Mesenteric fat pad (tissue), 1 donor: ENCODE measurements around the gene CRTAC1. TPM values are rescaled to one million over a fixed set of nuclear protein-coding genes. Genes with fewer than 3 reads are reported as not detected.

Source experiments
- DNase-seq: peaks from one replicate; pipeline ENCODE4 v3.0.0-alpha.2; 2020; ENCODE audit warnings: low spot score
- total RNA-seq: library from RNA; stranded (reverse); fragmentation: NEBNext Ultra II Directional; extraction: Animal tissue kit (Norgen Biotek cat#: 25700); gene quantifications from one replicate; pipeline ENCODE4 v1.2.1, GENCODE V29; 2021
- donor health status: DM: yes; HTN: yes; CAD: no.

Gene CRTAC1
- total RNA-seq, 1 donor from 2014 or later, result 1.3 TPM

DNA sequence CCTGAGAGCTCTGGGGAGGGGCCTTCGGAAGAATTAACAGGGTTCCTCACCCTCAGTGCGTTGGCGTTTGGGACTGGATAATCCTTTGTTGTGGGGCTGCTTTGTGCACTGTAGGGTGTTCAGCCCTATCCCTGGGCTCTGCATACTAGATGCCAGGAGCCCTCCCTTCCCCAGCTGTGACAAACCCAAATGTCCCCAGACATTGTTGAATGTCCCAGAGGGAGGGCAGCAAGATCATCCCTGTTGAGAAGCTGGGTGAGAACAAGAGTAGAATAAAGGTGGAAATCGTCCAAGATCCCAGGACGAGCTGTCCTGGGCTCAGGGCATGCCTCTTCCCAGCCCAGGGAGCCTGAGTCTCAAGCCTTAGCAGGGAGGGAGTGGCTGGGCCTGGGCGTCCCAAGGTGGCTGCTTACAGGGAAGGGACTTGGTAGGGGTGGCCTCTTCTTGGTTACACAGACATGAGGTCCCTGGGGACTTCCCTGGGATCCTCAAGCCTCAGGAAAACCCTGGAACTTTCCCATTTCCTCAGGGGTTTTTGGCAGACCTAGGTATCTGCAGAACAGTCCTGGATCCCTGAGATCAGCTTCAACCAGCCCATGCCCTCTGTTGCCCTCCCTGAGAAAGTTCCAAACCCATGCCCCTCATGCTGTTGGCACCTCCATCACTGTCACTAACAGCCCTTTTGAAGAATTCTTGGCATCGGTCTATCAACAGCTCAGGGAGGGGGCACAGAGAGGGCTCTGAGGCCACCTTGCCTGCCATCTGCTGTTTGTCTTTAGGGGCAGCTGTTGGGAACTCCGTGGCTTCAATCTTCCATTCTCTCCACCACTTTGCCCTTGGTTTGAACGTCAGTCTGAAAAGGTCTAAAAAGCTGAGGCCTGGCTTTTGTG lies 127.0 kb downstream of the CRTAC1 start:
- no peak for DNase-seq

DNA sequence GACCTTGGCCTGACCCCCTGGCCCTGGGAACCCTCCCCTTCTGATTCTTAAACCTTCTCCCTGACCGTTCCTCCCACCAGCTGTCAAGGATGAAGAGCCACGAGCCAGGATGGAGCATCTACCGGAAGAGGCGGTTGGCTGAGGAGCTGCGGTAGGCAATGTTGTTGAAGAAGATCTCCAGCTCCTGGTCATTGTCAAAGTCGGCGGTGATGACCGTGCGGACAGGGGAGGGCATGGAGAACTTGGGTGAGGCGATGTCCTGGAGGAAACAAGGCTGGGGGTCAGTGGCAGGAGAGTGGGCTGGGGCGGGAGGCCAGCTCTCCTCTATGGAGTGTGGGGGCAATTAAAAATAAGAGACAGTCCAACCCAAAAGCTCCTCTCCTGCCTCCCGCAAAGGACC lies 129.0 kb downstream of the CRTAC1 start:
- no peak for DNase-seq

DNA sequence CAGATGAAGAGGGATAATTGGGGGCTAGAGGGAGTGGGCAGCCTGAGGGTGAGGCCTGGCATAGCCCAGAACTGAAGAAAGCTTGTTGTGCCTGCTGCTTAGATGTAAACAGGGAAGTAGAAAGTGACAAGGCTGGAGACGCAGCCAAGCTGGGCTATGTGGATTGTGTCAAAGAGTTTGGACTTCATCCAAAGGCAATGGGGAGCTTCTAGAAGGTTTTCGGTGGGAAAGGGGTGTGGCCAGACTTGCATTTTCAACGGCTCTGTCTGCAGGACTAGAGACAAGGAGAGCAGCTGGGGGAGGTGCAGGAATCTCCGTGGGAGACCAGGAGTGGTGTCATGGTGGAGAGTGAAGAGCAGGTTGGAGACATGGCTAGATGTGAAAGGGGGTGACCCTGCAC lies 132.0 kb downstream of the CRTAC1 start:
- DNase-seq, result no peak

DNA sequence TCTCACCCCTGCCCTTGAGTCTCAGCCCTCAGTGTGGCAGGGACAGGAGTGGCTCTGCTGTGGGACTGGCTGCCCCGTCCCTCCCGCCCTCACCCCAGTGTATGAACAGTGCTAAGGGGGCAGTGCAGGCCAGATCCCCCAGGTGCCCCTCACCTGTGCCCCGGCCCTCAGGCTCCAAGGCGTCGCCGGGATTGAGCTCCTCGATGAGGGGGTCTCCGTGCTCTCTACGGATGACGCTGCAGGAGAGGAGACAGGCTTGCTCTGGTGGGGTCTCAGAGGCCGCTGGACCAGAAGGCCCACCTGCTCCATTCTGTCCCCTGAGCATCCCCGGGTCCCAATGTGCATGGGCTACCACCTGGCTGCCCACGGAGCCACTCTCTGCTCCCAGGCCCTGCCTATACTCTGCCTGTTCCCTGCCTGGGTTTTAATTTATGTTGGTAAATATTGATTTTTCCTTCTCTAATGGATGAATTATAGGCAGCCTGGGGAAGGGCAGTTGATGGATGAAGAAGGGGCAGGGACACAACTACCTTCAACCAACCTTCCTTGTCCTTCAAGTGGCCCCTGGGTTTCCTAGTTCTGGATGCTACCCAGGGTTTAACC lies 133.6 kb downstream of the CRTAC1 start:
- DNase-seq, result no peak

DNA sequence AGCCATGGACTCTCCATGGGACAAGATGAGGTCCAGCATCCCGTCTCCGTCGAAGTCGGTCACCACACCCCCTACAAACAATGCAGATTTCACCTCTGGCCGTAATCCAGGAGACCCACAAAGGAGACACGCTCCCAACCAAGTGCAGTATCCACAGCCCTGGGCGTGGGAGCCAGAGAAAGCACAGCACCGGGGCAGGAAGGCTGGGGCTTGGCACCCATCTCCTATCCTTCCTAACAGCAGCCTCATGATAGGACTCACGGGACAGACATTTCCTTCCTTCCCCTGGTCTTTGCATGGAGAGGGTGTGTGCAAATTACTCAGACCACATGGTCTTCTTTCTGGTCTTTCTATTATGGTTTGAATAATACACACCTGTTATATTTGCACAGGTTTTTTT lies 134.5 kb downstream of the CRTAC1 start:
- DNase-seq, result no peak

DNA sequence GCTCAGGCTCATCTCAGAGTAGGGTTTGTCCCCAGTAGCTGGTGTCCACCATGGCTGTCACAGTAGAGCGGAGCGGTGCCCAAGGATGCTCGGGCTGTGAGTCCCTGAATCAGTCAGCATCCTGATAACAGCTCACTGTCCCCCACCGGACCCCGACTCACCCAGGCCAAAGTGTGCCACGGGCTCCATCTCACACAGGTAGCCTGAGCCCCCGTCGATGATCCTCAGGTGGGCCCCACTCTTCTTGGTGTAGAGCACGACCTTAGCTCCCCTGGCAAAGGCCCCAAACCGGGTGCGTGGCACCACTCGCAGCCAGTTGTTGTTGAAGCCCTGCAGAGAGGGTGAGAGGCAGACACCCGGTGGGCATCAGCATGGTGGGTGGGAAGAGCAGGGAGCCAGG lies 135.3 kb downstream of the CRTAC1 start:
- no peak for DNase-seq

DNA sequence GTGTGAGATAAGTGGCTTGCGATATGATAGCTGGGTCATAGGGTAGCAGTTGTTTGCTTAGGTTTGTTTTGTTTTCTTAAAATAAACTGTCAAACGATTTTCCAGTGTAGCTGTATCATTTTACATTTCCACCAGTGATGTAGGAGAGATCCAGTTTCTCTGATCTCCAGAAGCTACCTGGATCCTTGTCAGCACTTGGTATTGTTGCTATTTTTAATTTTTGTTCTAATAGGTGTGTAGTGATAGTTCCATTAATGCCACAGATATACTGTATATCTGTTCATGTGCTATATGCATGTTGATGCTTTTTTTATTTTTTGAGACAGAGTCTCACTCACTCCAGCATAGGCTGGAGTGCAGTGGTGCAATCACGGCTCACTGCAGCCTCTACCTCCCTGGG lies 136.3 kb downstream of the CRTAC1 start:
- no peak for DNase-seq

DNA sequence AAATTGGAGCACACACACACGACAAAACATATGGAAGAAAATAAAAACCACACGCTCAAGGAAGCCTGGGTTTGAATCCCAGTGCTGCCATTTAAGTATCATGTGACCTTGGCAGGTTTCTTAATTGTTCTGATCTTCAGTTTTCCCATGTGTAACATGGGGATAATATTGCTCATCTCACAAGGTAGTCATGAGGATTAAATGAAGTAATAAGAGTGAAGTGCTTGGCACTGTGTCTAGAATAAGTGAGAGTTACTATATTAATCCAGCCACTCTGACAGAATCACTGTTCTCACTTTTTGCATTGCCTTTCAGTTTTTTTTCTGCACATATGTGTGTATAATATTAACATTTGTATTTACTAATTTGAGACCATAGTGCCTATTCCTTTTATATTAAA lies 137.5 kb downstream of the CRTAC1 start:
- no peak for DNase-seq

DNA sequence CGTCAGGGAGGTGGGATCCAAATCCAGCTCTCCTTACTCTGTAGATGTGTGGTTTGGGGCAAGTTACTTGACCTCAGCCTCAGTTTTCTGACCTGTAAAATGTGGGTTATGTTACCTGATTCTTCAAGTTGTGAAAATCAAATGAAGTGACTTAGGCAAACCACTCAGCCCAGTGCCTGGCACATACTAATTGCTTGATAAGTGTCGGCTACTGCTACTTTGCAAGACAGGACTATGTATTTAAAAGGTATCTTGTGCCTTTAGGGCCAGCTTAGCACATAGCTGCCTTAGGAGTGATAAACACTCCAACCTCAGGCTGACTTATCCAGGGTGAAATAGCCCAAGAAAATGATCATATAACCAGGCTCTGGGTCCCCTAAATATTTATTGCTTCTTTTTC lies 137.9 kb downstream of the CRTAC1 start:
- DNase-seq, result no peak

DNA sequence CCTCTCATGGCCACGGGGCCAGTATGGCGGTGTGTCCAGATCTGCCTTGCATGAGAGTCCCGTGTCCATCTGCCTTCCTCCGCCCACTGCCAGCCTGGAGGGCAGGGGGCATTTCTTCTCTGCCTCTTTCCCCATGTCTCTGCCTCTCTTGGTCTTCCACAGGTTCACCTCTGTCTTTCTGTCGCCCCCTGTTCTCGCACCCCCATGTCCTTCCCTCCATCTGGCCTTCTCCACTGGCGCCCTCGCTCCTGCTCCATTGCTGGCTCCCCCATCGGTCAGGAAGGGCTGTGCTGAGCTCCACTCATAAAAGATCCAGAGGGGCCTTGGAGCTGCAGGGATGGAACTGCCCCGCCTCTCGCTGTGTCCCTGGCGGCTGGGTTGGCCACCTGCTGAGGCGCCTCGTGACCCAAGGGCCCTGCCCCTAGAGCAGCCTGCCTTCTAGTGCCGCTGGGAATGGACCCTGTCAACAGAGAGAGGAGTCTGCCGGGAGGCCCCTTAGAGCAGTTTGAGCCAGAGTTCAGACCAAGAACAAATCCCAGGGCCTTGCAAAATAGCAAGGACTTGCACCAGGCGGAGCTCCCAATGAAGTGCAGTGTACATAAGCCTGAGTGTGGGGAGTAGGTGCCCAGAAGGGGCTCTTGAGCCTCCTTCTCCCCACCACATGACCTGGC lies 138.8 kb downstream of the CRTAC1 start:
- no peak for DNase-seq

DNA sequence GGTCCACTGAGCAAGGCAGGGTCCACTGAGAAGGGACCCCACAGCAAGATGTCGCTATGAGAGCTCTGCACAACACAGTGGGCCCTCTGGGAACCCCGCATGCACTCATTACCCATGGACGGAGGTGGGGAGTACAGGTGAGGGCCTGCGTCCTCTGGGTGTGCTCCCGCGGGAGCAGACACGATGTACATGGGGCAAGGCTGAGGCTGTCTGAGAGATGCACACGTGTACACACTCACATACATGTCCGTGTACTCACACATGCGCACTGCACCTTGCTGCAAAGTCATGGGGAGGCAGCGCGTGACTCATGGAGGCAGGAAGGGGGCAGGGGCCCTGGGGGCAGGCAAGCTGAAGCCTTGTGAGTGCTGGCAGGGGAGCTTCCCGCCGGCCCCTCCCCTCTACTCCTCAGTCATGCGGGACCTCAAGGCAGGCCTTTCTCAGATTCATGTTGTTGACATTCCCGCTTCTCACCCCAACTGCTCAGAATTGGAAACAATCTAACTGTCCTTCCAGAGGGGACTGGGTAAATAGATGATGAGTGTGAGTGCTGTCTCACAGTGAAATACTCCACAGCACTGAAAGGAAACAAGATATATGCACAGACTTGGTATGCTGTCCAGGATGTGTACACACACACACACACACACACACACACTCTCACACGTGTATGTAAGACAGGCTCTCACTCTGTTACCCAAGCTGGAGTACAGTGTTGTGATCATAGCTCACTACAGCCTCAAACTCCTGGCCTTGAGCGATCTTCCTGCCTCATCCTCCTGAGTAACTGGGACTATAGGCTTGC lies 140.8 kb downstream of the CRTAC1 start:
- DNase-seq, result no peak

DNA sequence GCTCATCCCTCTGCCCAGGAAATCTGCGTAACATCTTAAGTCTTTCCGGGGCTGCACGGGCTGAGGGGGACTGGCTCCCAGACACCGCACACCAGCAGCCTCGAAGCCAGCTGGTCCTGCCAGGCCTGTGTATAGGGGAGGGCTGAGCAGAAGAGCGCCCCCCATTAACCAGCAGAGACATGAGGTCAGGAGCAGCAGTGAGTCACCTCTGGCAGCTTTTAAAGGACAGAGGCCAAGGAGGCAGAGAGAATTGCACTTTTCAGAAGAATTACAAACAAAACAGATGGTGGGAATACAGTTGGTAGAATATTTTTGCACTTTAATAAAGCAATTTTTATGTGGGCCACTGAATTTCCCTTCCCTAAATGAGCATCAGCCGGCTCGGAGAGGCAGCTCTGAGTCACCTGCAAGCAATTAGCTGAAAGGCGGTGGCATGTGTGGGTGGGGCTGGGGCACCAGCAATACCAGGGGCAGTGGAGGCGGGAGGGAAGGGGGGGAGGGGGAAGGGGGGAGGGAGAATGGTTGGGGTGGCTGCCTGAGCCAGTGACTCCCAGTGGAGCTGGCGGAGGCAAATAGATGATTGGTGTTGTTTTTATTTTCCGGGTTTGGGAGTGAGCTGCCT lies 141.7 kb downstream of the CRTAC1 start:
- no peak for DNase-seq

DNA sequence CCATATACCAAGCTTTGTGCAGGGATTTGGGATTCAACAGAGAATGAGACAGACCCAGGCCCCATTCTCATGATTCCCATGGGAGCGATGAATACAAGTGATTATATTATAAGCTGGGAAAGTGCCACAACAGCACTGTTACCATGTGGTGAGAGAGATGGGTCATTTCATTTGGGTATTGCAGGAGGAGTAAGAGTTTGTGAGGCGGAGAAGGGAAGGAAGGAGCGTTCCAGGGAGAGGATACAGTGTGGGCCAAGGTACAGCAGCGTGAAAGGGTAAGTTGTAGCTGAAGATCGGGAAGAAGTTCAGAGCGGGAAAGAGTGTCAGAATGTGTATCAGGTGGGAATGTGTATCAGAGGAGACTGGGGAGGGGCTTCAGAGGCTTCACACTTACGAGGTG lies 142.3 kb downstream of the CRTAC1 start:
- DNase-seq, result no peak

DNA sequence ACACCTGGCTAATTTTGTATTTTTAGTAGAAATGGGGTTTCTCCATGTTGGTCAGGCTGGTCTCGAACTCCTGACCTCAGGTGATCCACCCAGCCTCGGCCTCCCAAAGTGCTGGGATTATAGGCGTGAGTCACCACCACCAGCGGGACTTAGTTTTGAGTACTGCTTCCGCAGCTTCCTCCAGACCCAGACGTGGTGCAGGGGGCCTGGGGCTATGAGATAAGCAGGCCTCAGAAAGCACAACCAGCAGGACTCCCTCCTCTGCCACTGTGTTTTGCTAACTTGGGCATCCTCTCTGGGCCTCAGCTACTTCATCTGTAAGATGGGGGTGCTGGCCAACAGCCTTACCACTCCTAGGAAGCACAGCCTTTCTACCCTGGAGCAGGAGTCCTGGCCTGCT lies 143.0 kb downstream of the CRTAC1 start:
- no peak for DNase-seq

DNA sequence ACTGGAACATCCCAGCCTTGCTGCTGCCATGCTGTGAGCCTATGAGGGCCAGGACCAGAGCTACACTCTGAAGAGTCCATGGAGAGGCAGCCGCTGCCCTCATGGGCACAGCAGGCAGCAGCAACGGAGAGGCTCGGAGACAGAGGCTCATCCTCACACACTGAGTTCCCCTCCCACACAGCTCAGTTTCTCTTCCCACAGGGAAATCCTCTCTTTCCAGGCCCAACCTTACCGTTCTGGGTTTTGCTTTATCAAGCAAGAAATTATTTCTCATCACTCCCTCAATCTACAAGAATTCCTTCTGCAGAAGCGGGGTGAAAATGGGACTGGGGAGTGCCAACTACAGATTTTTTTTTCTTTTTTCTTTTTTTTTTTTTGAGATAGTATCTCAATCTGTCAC lies 144.1 kb downstream of the CRTAC1 start:
- no peak for DNase-seq

DNA sequence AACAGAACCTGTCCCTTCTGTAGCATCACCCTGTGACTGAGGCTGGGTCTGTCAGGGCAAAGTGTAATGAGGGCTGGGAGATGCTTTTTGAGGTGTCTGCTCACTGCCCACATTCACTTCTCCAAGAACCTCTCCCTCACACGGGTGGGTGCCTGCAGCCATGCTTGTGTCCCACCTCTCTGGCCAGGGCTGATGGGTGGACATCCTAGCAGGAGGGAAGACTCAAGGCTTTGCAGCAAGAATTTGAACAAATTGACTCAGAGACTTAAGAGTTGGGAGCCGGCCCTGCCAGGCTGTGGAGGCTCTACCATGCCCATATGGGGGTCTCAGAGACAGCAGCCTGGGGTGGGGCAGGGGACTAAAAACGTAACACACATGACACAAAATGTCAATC lies 147.3 kb downstream of the CRTAC1 start:
- no peak for DNase-seq

DNA sequence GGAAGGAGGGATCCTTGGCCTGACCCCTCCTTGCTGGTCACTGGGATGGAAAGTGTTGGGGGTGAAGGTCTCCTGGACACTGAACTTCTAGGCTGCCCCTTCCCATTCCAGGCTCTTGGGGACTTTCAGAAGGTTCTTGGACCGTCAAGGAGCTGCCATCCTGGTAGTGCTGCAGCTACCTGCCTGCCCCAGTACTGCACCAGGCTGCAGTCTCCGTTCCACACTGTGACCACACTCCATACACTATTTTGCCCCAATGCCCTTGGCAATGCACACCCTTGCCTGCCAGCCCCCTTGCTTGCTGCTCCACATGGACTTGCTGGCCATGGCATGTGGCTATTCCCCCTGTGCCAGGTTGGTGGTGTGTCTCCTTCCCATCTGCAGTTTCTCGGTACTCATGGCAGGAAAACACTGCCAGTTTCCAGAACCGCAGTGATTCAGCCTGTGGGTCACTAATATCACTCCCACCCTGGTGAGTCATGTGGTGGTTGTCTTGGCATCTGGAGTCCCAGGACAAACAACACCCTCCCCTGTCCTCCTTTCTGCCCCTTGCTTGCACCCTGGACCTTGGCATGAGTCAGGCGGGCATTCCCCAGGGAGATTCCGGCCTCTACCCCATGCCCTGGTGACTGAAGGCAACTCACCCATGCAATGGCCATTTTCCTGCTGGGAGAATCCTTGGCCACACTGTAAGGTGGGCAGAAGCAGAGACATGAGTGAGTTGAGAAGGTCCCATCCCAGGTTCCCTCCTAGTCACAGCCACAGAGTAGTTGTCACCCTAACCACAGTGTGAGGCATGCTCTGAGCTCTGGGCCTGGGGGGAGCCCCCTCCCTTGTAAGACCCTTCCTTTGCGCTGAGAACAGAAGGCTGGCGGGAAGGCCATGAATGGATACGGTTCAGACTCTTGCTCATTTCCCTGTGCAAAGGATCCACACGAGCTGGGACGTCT lies 148.0 kb downstream of the CRTAC1 start:
- DNase-seq, result no peak

DNA sequence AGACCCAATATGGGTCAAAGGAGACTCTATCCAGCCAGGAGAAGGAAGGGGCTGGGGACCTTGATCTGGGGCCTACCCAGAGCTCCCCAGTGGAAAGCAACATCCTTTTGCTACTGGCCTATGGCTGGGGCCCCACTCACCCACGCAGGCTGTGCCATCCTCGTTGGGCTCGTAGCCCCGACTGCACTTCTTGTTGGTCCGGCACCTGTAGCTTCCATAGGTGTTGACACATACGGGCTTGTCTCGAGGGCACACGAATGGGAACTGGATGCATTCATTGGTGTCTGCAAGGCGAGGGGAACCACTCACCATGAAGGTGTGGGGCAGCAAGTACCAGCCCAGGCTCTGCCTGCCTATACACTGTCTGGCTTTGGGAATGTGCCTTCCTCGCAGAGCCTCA lies 150.3 kb downstream of the CRTAC1 start:
- DNase-seq, result peak; percentile 69

DNA sequence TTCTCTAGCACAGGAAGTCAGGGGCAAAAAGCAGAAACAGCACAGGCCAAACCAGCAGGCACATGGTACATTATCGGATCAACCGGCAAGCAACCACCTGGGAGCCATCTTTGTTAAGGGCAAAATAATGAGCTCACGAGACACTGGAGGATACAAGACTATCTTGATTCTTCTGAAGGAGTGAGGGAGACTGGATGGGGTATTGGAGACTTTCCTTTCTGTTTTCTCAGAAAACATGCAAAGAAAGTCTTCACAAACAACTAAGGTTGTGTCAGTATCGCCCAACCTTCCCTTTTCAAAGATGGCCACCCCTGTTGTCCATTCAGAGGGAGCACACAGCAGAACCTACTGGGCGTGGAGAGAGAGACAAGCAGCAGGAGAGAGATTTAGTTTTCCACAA lies 151.2 kb downstream of the CRTAC1 start:
- DNase-seq, result peak; percentile 18

DNA sequence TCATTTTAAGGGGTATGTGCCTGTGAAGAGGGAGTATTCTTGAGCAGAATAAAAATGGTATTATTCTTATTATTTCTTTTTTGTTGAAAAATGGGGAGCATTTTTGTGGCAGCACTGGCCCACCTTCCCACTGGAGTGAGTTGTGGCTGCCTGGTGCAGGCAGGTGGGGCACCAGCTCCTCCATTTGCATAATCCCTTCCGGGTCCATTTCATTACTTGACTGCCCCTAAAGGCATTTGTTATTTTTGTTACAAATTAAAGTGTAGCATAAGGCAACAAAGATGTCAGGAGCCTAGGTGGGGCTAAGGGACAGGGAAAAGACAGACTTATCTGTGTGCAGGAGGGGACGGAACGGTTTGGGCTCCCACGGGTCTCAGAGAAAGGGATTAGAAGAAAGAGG lies 154.0 kb downstream of the CRTAC1 start:
- DNase-seq, result peak; percentile 18
